Astrocyte (in vitro differentiated cells and primary cell): Measurements from ENCODE around the gene TMEM79. TPM values are rescaled to one million over a fixed set of nuclear protein-coding genes. Genes with fewer than 3 reads are reported as not detected.

Experiments used
- DNase-seq: peaks from one replicate; pipeline ENCODE4 v3.0.0-alpha.2; 2010; ENCODE audit warnings: low read depth
- FAIRE-seq: peaks from 2 replicates; lab custom pipeline; 2011; peaks lifted over from hg19 to GRCh38; lab: Jason Lieb, UNC
- H2AFZ ChIP-seq: 2 replicates; pipeline ENCODE4 v1.6.0; 2012; ENCODE audit warnings: low read depth, low read length, inconsistent platforms
- H3K27ac ChIP-seq: 2 replicates; pipeline ENCODE4 v1.5.1; 2011; ENCODE audit warnings: low read depth, low read length, inconsistent platforms
- H3K27me3 ChIP-seq: 2 replicates; pipeline ENCODE4 v1.6.0; 2011; ENCODE audit warnings: low read length, inconsistent platforms; ENCODE audit not compliant: insufficient read depth
- H3K36me3 ChIP-seq: 2 replicates; pipeline ENCODE4 v1.5.1; 2011; ENCODE audit warnings: low read length, inconsistent platforms; ENCODE audit not compliant: insufficient read depth
- H3K4me1 ChIP-seq: 2 replicates; pipeline ENCODE4 v1.5.1; 2011; ENCODE audit warnings: low read length, inconsistent platforms; ENCODE audit not compliant: insufficient read depth
- H3K4me2 ChIP-seq: 2 replicates; pipeline ENCODE4 v1.6.0; 2012; ENCODE audit warnings: low read length, inconsistent platforms
- H3K4me3 ChIP-seq: 2 replicates; pipeline ENCODE4 v1.5.1; 2011; ENCODE audit warnings: low read depth, mild to moderate bottlenecking, low read length, inconsistent platforms; ENCODE audit not compliant: insufficient read depth
- H3K79me2 ChIP-seq: 2 replicates; pipeline ENCODE4 v1.6.0; 2012; ENCODE audit warnings: mild to moderate bottlenecking, low read length, inconsistent platforms; ENCODE audit not compliant: insufficient read depth
- H3K9ac ChIP-seq: 2 replicates; pipeline ENCODE4 v1.6.0; 2012; ENCODE audit warnings: mild to moderate bottlenecking, low read length, inconsistent platforms
- H3K9me3 ChIP-seq: 2 replicates; pipeline ENCODE4 v1.5.1; 2012; ENCODE audit warnings: low read depth, mild to moderate bottlenecking, low read length, inconsistent platforms; ENCODE audit not compliant: insufficient read depth
- H4K20me1 ChIP-seq: 2 replicates; pipeline ENCODE4 v1.6.0; 2012; ENCODE audit warnings: low read length, inconsistent platforms; ENCODE audit not compliant: insufficient read depth
- H3K27ac Mint-ChIP-seq: one replicate; pipeline ENCODE4 v1.8.0; 2021; ENCODE audit warnings: mild to moderate bottlenecking, mixed read lengths; ENCODE audit not compliant: unreplicated experiment
- H3K27me3 Mint-ChIP-seq: one replicate; pipeline ENCODE4 v1.8.0; 2021; ENCODE audit warnings: low read depth, mixed read lengths; ENCODE audit not compliant: unreplicated experiment
- H3K36me3 Mint-ChIP-seq: one replicate; pipeline ENCODE4 v1.8.0; 2021; ENCODE audit warnings: low read depth, mixed read lengths; ENCODE audit not compliant: unreplicated experiment
- H3K4me1 Mint-ChIP-seq: one replicate; pipeline ENCODE4 v1.8.0; 2021; ENCODE audit warnings: low read depth, mixed read lengths; ENCODE audit not compliant: unreplicated experiment
- H3K4me3 Mint-ChIP-seq: one replicate; pipeline ENCODE4 v1.8.0; 2021; ENCODE audit warnings: mild to moderate bottlenecking, moderate library complexity, mixed read lengths; ENCODE audit not compliant: unreplicated experiment
- H3K9me3 Mint-ChIP-seq: one replicate; pipeline ENCODE4 v1.8.0; 2021; ENCODE audit warnings: mild to moderate bottlenecking, mixed read lengths; ENCODE audit not compliant: unreplicated experiment
- CTCF ChIP-seq: IDR thresholded peaks from 2 replicates; pipeline ENCODE4 v1.5.1; 2011; ENCODE audit warnings: low read depth, mild to moderate bottlenecking, inconsistent platforms, low read length, moderate library complexity; ENCODE audit not compliant: insufficient read depth
- EZH2 ChIP-seq: IDR thresholded peaks from 2 replicates; pipeline ENCODE4 v1.6.1; 2012; ENCODE audit warnings: mild to moderate bottlenecking, low read length, inconsistent platforms; ENCODE audit not compliant: insufficient read depth
- total RNA-seq: library from RNA; stranded (reverse); gene quantifications from 2 replicates; pipeline ENCODE4 v1.2.1, GENCODE V29; 2021

TMEM79 gene
- total RNA-seq, 1 donor from 2014 or later, result 3.0 TPM

DNA sequence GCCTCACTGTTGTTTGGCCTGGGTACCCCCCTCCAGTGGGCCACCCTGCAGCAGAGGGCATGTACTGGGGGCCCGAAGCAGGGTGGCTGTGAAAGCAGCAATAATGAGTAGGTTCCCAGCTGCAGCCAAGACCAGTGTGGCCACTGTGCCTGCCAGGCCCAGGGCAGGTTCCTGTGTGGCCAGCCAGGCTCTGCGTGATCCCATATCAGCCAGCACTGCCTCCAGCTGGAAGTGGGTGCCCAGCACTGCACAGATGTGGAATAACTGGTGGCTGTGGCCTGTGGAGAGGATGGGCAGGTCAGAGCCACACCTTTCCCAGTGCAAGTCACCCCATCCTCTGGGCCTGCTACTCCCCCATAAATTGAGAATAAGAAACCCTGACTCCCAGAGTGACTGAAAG is 40.0 kb upstream of the TMEM79 start:
- peaks cover 1% of the 10 kb centered on the region for H3K4me1 Mint-ChIP-seq
- peaks cover 3% of the 10 kb centered on the region for H3K36me3 ChIP-seq
- H3K4me1 ChIP-seq, result peaks cover 26% of the 10 kb centered on the region
- H2AFZ ChIP-seq, result no peak overlapping the region
- H3K36me3 Mint-ChIP-seq, result peaks cover 3% of the 10 kb centered on the region
- H3K27me3 ChIP-seq, result peaks cover 2% of the 10 kb centered on the region
- no peak overlapping the region for H3K4me2 ChIP-seq
- H3K27ac ChIP-seq, result no peak overlapping the region
- H3K79me2 ChIP-seq, result no peaks in the 10 kb centered on the region
- no peak for FAIRE-seq
- H3K27ac Mint-ChIP-seq, result no peak overlapping the region
- no peak for DNase-seq
- H4K20me1 ChIP-seq, result peaks cover 7% of the 10 kb centered on the region
- no peak overlapping the region for H3K4me3 ChIP-seq
- peaks cover 5% of the 10 kb centered on the region for H3K27me3 Mint-ChIP-seq
- no peak overlapping the region for H3K4me3 Mint-ChIP-seq
- TF ChIP-seq EZH2, result no peak
- no peak for TF ChIP-seq CTCF
- H3K9ac ChIP-seq, result no peak overlapping the region
- no peaks in the 10 kb centered on the region for H3K9me3 Mint-ChIP-seq
- no peaks in the 10 kb centered on the region for H3K9me3 ChIP-seq

- FAIRE-seq (no peak), DNase-seq (no peak)
- peaks cover 5% of the 10 kb centered on the region for H3K27me3 Mint-ChIP-seq
- Histone ChIP-seq H3K27ac (no peak overlapping the region), H3K4me1 (peaks cover 26% of the 10 kb centered on the region), H3K36me3 (peaks cover 4% of the 10 kb centered on the region), H3K9ac (no peak overlapping the region), H3K79me2 (no peaks in the 10 kb centered on the region), H4K20me1 (peaks cover 10% of the 10 kb centered on the region), H3K27me3 (peaks cover 2% of the 10 kb centered on the region), H3K4me3 (no peak overlapping the region), H3K9me3 (no peaks in the 10 kb centered on the region), H2AFZ (no peak overlapping the region), H3K4me2 (no peak overlapping the region)
- peaks cover 3% of the 10 kb centered on the region for H3K36me3 Mint-ChIP-seq
- no peak overlapping the region for H3K4me3 Mint-ChIP-seq
- no peak overlapping the region for H3K27ac Mint-ChIP-seq
- no peak for TF ChIP-seq EZH2
- TF ChIP-seq CTCF, result no peak
- no peaks in the 10 kb centered on the region for H3K9me3 Mint-ChIP-seq
- H3K4me1 Mint-ChIP-seq, result peaks cover 3% of the 10 kb centered on the region
Measured at GRCh38 chr1:156244712-156245111, 39.4 kb upstream of the TMEM79 start.

- peaks cover 2% of the 10 kb centered on the region for H3K36me3 Mint-ChIP-seq
- no peak for FAIRE-seq
- H2AFZ ChIP-seq, result peak overlapping the region; percentile 26
Measured at GRCh38 chr1:156245451-156246232, 38.5 kb upstream of the TMEM79 start.

More at GRCh38 chr1:156245451-156246232, 38.5 kb upstream of the TMEM79 start:
- Histone ChIP-seq H3K27ac (no peak overlapping the region), H3K4me1 (peaks cover 26% of the 10 kb centered on the region), H3K27me3 (peaks cover 2% of the 10 kb centered on the region), H4K20me1 (peaks cover 10% of the 10 kb centered on the region), H3K9me3 (no peaks in the 10 kb centered on the region), H3K36me3 (peaks cover 4% of the 10 kb centered on the region), H3K79me2 (no peaks in the 10 kb centered on the region), H3K4me3 (peak overlapping the region; percentile 14), H3K4me2 (peak overlapping the region; percentile 80), H3K9ac (peak overlapping the region; percentile 27)
- DNase-seq, result no peak
- Mint-ChIP-seq H3K4me3 (no peak overlapping the region), H3K4me1 (peaks cover 3% of the 10 kb centered on the region), H3K27ac (no peak overlapping the region), H3K27me3 (peaks cover 5% of the 10 kb centered on the region), H3K9me3 (no peaks in the 10 kb centered on the region)
- TF ChIP-seq EZH2 (peak; percentile 42), CTCF (no peak)
